SU-DHL-6 (cell line): ENCODE measurements around the gene CDIPT.

Experiments
- H2AFZ ChIP-seq: fragments of 200-600 bp; sonication (generic); 2 replicates; pipeline ENCODE4 v1.6.1; 2014; ENCODE audit warnings: low read depth, mild to moderate bottlenecking, moderate library complexity, mixed read lengths, antibody characterized with exemption, low read length; ENCODE audit not compliant: severe bottlenecking
- H3F3A ChIP-seq: fragments of 200-600 bp; shearing (Covaris generic); 2 replicates; pipeline ENCODE4 v1.6.0; 2016; ENCODE audit warnings: antibody characterized with exemption, mild to moderate bottlenecking; ENCODE audit not compliant: insufficient read depth
- H3K27ac ChIP-seq: fragments of 200-600 bp; sonication (generic); 2 replicates; pipeline ENCODE4 v1.5.1; 2016; ENCODE audit warnings: low read depth, mild to moderate bottlenecking, low read length, moderate library complexity, mixed read lengths
- H3K27me3 ChIP-seq: fragments of 200-600 bp; sonication (generic), shearing (Covaris generic); 2 replicates; pipeline ENCODE4 v1.6.0; 2014; ENCODE audit warnings: mild to moderate bottlenecking, low read length
- H3K36me3 ChIP-seq: fragments of 200-600 bp; sonication (generic); 2 replicates; pipeline ENCODE4 v1.6.1; 2014; ENCODE audit warnings: mild to moderate bottlenecking, low read length, mixed read lengths
- H3K4me2 ChIP-seq: fragments of 300-600, 200-600 bp; shearing (Covaris generic), sonication (generic); 2 replicates; pipeline ENCODE4 v1.6.0; 2014; ENCODE audit warnings: low read length, low read depth, mild to moderate bottlenecking; ENCODE audit not compliant: poor library complexity, severe bottlenecking
- H3K4me3 ChIP-seq: fragments of 200-600 bp; sonication (generic); 2 replicates; pipeline ENCODE4 v1.5.1; 2014; ENCODE audit warnings: antibody characterized with exemption, low read length, mild to moderate bottlenecking, mixed read lengths; ENCODE audit not compliant: insufficient read depth, poor library complexity, severe bottlenecking
- H3K79me2 ChIP-seq: fragments of 200-600 bp; sonication (generic); 2 replicates; pipeline ENCODE4 v1.6.1; 2014; ENCODE audit warnings: mild to moderate bottlenecking, low read length, moderate library complexity; ENCODE audit not compliant: insufficient read depth
- H3K9ac ChIP-seq: fragments of 200-600 bp; sonication (generic); 2 replicates; pipeline ENCODE4 v1.7.0; 2014; ENCODE audit warnings: mild to moderate bottlenecking, low read length
- H3K9me2 ChIP-seq: fragments of 200-600 bp; sonication (generic); replicated peaks from 2 replicates; pipeline ENCODE4 v1.6.1; 2014; ENCODE audit warnings: low read length; ENCODE audit not compliant: insufficient read depth
- H3K9me3 ChIP-seq: fragments of 200-600 bp; sonication (generic); 2 replicates; pipeline ENCODE4 v1.6.1; 2014; ENCODE audit warnings: low read length, mixed read lengths; ENCODE audit not compliant: insufficient read depth
- H4K20me1 ChIP-seq: fragments of 200-600 bp; sonication (generic); 2 replicates; pipeline ENCODE4 v1.6.1; 2014; ENCODE audit warnings: low read depth, mild to moderate bottlenecking, antibody characterized with exemption, low read length, moderate library complexity, mixed read lengths
- EZH2phosphoT487 ChIP-seq: fragments of 200-600 bp; sonication (generic), shearing (Covaris generic); conservative IDR thresholded peaks from 2 replicates; pipeline ENCODE4 v1.6.1; 2018; ENCODE audit warnings: mild to moderate bottlenecking, antibody characterized with exemption, low read length, moderate library complexity, mixed read lengths
- TF ChIP-seq, protein P1 (sequence below): fragments of 200-600 bp; sonication (generic); IDR thresholded peaks from one replicate; pipeline ENCODE4 v1.5.1; 2017; ENCODE audit warnings: antibody characterized with exemption, mild to moderate bottlenecking, low read length, moderate library complexity; ENCODE audit not compliant: insufficient read depth, poor library complexity, severe bottlenecking

The CDIPT gene

DNA sequence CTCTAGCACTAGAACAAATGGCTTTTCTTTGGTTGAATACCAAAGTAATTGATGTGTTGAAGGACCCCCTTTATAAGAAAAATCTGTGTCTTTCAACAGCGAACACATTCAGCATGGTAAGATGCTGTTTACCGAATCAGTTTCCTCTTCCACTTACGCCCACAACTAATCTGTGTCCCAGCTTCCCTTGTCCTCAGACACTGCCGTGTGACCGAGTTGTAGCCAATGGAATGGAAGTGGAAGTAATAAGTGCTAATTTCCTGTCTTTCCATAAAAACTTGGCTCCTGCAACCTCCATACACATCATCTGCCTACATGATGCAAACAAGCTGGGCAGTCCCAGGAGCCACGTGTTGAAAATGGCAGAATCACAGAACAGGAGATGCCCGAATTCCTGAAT lies 10.4 kb downstream of the CDIPT start:
- Histone ChIP-seq H2AFZ (no peak overlapping the region), H3K4me3 (no peak overlapping the region), H3K79me2 (no peaks in the 10 kb centered on the region), H3K9me3 (no peaks in the 10 kb centered on the region), H3K36me3 (no peaks in the 10 kb centered on the region), H3K27me3 (no peaks in the 10 kb centered on the region), H3K9me2 (no peaks in the 10 kb centered on the region), H3F3A (no peaks in the 10 kb centered on the region), H3K4me2 (no peak overlapping the region), H3K27ac (no peak overlapping the region), H4K20me1 (no peaks in the 10 kb centered on the region), H3K9ac (no peak overlapping the region)
- TF ChIP-seq, protein P1, sequence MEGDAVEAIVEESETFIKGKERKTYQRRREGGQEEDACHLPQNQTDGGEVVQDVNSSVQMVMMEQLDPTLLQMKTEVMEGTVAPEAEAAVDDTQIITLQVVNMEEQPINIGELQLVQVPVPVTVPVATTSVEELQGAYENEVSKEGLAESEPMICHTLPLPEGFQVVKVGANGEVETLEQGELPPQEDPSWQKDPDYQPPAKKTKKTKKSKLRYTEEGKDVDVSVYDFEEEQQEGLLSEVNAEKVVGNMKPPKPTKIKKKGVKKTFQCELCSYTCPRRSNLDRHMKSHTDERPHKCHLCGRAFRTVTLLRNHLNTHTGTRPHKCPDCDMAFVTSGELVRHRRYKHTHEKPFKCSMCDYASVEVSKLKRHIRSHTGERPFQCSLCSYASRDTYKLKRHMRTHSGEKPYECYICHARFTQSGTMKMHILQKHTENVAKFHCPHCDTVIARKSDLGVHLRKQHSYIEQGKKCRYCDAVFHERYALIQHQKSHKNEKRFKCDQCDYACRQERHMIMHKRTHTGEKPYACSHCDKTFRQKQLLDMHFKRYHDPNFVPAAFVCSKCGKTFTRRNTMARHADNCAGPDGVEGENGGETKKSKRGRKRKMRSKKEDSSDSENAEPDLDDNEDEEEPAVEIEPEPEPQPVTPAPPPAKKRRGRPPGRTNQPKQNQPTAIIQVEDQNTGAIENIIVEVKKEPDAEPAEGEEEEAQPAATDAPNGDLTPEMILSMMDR: no peak
- TF ChIP-seq EZH2phosphoT487: no peak

DNA sequence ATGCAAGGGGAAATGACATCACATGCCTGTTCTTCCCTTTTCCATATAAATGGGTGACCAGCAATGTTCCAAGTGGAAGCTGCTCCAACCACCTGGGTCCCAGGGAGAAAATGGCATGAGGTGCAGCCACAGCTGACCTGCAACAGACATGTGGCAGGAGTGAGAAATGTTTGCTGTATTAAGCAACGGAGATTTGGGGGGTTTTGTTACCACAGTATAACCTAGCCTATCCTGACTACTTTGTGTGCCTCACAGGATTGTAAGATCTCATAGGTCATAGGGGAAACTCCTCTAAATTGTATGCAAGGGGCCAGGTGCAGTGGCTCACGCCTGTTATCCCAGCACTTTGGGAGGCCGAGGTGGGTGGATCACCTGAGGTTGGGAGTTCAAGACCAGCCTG lies 12.0 kb downstream of the CDIPT start:
- H3K9me2 ChIP-seq: no peaks in the 10 kb centered on the region
- H3K9ac ChIP-seq: no peak overlapping the region
- TF ChIP-seq, protein P1: no peak
- no peak for TF ChIP-seq EZH2phosphoT487
- H3K79me2 ChIP-seq: no peaks in the 10 kb centered on the region
- H2AFZ ChIP-seq: no peak overlapping the region
- H3K36me3 ChIP-seq: no peaks in the 10 kb centered on the region
- no peaks in the 10 kb centered on the region for H3F3A ChIP-seq
- H3K9me3 ChIP-seq: no peaks in the 10 kb centered on the region
- no peaks in the 10 kb centered on the region for H4K20me1 ChIP-seq
- no peaks in the 10 kb centered on the region for H3K27me3 ChIP-seq
- no peak overlapping the region for H3K4me2 ChIP-seq
- no peak overlapping the region for H3K4me3 ChIP-seq
- no peak overlapping the region for H3K27ac ChIP-seq

DNA sequence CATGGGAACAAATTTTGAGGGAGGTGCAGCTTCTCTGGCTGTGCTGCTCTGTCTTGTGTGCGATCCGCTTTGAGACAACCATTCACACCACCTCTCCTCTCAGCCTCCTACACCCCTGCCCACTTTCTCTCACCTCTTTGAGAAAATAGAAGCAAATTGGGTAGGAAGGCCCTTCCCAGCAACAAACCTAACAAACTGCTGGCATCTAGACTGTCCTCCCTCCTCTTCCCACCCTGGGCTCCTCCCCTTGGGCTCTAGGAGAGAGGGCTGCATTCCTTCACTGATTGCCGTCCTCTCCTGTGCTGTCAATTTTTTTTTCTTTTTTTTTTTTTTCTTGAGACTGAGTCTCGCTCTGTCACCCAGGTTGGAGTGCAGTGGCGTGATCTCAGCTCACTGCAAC lies 13.5 kb downstream of the CDIPT start:
- Histone ChIP-seq H4K20me1 (no peaks in the 10 kb centered on the region), H3K9me3 (no peaks in the 10 kb centered on the region), H3K4me2 (no peak overlapping the region), H3K79me2 (no peaks in the 10 kb centered on the region), H3K9me2 (no peaks in the 10 kb centered on the region), H3K4me3 (no peak overlapping the region), H3F3A (no peaks in the 10 kb centered on the region), H3K9ac (no peak overlapping the region), H2AFZ (no peak overlapping the region), H3K27ac (no peak overlapping the region), H3K36me3 (no peaks in the 10 kb centered on the region), H3K27me3 (no peaks in the 10 kb centered on the region)
- no peak for TF ChIP-seq EZH2phosphoT487

DNA sequence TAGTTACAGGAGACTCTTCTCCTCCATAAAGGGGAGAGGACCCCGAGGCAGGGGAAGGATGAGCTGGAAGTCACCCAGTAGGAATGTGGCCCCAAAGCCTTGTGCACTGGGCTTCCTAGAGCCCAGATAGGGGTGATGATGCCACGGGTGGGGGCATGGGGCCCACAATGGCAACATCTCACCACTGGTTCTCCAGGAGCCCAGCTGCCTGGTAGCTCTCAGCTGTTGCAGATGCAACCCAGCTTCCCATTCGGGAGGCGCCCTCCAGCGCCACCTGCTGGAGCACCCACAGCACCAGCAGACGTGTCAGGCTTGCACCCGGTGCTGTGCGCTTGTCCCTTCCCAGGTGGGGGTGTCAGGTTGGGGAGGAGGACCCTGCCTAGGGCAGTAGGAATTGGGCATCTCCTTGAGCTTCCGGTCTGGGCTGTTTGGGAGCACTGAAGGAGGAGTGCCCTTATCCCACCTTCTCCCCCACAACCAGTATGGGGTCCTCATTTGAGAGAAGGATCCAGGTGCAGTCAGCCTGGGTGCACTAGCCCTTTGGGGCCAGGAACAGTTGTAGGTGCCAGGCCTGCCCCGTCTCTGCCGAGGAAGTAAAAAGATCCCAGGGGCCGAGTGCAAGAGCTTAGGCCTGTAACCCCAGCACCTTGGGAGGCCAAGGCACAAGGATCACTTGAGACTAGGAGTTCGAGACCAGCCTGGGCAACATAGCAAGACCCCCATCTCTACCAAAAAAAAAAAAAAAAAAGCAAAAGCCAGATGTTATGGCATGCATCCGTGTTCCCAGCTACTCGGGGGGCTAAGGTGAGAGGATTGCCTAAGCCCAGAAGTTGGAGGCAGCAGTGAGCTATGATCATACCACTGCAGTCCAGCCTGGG lies 14.4 kb downstream of the CDIPT start:
- Histone ChIP-seq H3K4me3 (no peak overlapping the region), H3K79me2 (no peaks in the 10 kb centered on the region), H3K4me2 (no peak overlapping the region), H3K9me3 (no peaks in the 10 kb centered on the region), H3K9me2 (no peaks in the 10 kb centered on the region), H3K27ac (no peak overlapping the region), H3K36me3 (no peaks in the 10 kb centered on the region), H3K9ac (no peak overlapping the region), H3K27me3 (no peaks in the 10 kb centered on the region), H2AFZ (no peak overlapping the region), H4K20me1 (no peaks in the 10 kb centered on the region), H3F3A (no peaks in the 10 kb centered on the region)
- TF ChIP-seq, protein P1: peak; percentile 81
- TF ChIP-seq EZH2phosphoT487: no peak
